ENCODE measurements around the gene GGCT.
A peak's percentile ranks its signal among the peaks of the same experiment; 100 is the strongest.

The GGCT gene

DNA sequence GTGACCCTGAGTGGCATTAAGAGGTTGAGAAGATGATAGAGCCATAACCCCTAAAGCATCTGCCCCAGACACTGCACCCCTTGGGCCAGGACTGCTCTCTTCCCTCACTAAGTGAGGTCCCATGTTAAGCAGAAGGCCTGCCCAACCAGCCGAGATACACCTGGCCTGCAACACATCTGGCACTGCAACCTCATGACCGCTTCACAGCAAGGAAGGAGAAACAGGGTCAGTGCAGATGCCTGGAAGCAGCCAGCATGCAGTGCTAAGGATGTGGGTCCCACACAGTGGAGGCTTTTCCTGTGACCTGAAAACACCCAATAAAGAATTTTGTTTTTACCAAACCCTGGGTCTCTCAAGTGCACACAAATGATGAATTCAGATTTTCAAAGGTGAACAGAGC lies 33.4 kb downstream of the GGCT start (continued):
- TF ChIP-seq, protein P1, sequence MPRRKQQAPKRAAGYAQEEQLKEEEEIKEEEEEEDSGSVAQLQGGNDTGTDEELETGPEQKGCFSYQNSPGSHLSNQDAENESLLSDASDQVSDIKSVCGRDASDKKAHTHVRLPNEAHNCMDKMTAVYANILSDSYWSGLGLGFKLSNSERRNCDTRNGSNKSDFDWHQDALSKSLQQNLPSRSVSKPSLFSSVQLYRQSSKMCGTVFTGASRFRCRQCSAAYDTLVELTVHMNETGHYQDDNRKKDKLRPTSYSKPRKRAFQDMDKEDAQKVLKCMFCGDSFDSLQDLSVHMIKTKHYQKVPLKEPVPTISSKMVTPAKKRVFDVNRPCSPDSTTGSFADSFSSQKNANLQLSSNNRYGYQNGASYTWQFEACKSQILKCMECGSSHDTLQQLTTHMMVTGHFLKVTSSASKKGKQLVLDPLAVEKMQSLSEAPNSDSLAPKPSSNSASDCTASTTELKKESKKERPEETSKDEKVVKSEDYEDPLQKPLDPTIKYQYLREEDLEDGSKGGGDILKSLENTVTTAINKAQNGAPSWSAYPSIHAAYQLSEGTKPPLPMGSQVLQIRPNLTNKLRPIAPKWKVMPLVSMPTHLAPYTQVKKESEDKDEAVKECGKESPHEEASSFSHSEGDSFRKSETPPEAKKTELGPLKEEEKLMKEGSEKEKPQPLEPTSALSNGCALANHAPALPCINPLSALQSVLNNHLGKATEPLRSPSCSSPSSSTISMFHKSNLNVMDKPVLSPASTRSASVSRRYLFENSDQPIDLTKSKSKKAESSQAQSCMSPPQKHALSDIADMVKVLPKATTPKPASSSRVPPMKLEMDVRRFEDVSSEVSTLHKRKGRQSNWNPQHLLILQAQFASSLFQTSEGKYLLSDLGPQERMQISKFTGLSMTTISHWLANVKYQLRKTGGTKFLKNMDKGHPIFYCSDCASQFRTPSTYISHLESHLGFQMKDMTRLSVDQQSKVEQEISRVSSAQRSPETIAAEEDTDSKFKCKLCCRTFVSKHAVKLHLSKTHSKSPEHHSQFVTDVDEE (CRISPR knock-in tag; IDR thresholded peaks at IDR 0.05), result no peak
- TF ChIP-seq SNAI2 (CRISPR knock-in tag; IDR thresholded peaks at IDR 0.05) (no peak), TCF4 (CRISPR knock-in tag; IDR thresholded peaks at IDR 0.05; ENCODE audit: borderline replicate concordance) (no peak), ZC3H10 (CRISPR knock-in tag; IDR thresholded peaks at IDR 0.05) (no peak)

DNA sequence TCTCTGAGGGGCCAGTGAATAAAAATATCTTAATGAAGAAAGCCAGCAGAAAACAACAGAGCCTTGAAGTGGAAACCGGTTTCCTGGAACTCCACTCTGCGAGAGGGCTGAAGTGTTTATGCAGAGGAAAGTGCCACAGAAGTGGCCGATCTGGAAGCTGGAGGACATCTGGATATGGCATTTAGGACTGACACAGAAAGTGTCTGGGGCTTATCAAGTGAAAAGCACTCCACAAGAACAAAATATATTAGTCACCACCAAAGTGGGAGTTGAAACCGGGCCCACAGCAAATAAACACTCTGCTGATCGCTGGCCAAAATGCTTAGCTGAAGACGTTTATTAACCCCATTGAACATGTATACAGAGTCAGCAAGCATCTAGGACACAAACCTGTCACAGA lies 33.9 kb downstream of the GGCT start:
- peak; percentile 32 for ATAC-seq
- TF ChIP-seq ISL1 (CRISPR knock-in tag; IDR thresholded peaks at IDR 0.05), result peak; percentile 67; the same call in 1 of the 2 replicates
- no peak for TF ChIP-seq ZFP30 (CRISPR knock-in tag; IDR thresholded peaks at IDR 0.05)
- no peak for TF ChIP-seq ESRRG (CRISPR knock-in tag; IDR thresholded peaks at IDR 0.05)
- no peak for TF ChIP-seq ZNF8 (CRISPR knock-in tag; IDR thresholded peaks at IDR 0.05)
- TF ChIP-seq ARNTL (CRISPR knock-in tag; IDR thresholded peaks at IDR 0.05; ENCODE audit: borderline replicate concordance, low read depth), result no peak
- TF ChIP-seq ZNF70 (CRISPR knock-in tag; IDR thresholded peaks at IDR 0.05), result no peak
- no peak for TF ChIP-seq TOX (CRISPR knock-in tag; IDR thresholded peaks at IDR 0.05; ENCODE audit: borderline replicate concordance)
- no peak for TF ChIP-seq GLIS3 (CRISPR knock-in tag; IDR thresholded peaks at IDR 0.05)
- no peak for TF ChIP-seq ZFP3 (CRISPR knock-in tag; IDR thresholded peaks at IDR 0.05)
- no peak for TF ChIP-seq CSDC2 (CRISPR knock-in tag; IDR thresholded peaks at IDR 0.05)
- TF ChIP-seq, protein P2, sequence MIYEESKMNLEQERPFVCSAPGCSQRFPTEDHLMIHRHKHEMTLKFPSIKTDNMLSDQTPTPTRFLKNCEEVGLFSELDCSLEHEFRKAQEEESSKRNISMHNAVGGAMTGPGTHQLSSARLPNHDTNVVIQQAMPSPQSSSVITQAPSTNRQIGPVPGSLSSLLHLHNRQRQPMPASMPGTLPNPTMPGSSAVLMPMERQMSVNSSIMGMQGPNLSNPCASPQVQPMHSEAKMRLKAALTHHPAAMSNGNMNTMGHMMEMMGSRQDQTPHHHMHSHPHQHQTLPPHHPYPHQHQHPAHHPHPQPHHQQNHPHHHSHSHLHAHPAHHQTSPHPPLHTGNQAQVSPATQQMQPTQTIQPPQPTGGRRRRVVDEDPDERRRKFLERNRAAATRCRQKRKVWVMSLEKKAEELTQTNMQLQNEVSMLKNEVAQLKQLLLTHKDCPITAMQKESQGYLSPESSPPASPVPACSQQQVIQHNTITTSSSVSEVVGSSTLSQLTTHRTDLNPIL (CRISPR knock-in tag; IDR thresholded peaks at IDR 0.05; ENCODE audit: low read depth), result no peak
- TF ChIP-seq RARB (CRISPR knock-in tag; IDR thresholded peaks at IDR 0.05), result no peak
- TF ChIP-seq TCF4 (CRISPR knock-in tag; IDR thresholded peaks at IDR 0.05; ENCODE audit: borderline replicate concordance), result peak; percentile 40; the same call in 1 of the 2 replicates

DNA sequence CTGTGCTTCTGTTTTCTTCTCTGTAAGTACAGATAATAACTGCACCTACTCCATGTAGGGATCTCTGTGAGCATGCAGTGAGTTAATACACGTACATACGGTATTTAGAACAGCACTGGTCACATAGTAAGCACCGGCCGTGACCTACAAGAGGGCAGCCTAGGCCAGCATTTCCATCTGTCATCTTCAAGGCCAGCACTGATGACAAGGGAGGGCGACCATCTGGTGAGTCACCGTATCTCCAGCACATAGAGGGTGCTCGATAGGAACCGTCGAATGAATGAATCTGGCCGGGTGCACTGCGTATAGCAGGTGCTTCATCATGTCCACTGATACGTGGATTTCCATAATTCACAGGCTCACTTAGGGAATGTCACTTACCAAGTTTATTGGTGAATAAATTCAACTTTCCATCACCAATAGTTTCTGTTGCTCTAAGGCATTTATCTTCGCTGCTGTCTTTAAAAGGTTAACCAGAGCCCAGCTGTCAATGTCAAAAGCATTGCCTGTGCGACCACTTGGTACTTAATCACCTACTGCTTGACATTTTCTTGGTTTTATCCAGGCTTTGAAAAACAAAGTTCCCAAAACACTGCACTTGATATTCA lies 34.4 kb downstream of the GGCT start:
- ATAC-seq, result peak; percentile 13
- peak; percentile 52; the same call in 1 of the 2 replicates for TF ChIP-seq SNAI2 (CRISPR knock-in tag; IDR thresholded peaks at IDR 0.05)
- TF ChIP-seq ZFP30 (CRISPR knock-in tag; IDR thresholded peaks at IDR 0.05), result no peak

DNA sequence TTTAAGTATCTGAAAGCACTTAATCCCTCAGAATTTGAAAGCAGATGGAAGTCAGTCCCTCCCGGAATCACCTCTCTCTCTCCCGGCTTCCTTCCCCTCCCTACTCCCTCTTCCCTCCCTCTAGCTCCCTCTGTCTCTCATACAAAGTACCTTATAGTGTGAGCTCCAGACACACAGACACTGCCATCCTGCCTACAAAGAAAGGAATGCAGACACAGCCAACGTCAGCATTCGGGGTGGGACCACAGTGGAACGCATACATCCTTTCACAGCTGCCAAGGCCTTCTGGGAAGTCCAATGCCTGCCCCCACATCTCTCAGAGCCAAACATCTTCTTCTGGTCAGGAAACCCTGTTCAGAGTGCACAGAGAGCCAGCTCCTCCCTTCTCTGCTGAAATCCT lies 35.3 kb downstream of the GGCT start:
- TF ChIP-seq GLIS3 (CRISPR knock-in tag; IDR thresholded peaks at IDR 0.05) (no peak), ISL1 (CRISPR knock-in tag; IDR thresholded peaks at IDR 0.05) (0 out of 2 replicates have a peak, but pooled peaks have one; percentile 32)
- ATAC-seq, result peak; percentile 95

DNA sequence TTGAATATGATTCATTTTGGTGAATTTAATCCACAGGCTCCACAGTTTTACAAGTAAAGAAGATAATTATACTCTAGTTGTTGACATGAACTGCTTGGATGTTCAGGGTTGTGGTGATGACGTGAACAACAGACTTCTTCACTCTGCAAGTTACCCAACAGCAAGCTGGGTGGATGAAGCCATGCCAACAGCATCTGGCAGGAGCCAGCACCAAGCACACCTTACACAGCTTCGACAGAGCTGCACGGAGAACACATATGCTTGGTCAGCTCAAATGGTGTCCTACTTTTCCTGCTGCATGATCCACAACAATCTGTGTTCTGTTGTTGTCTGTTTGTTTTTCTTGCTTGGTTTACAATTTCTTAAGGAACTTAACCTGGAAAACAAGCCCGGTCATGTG lies 35.8 kb downstream of the GGCT start:
- no peak for ATAC-seq
- TF ChIP-seq ISL1 (CRISPR knock-in tag; IDR thresholded peaks at IDR 0.05), result no peak
- TF ChIP-seq ZFP30 (CRISPR knock-in tag; IDR thresholded peaks at IDR 0.05), result no peak
- no peak for TF ChIP-seq ZNF565 (CRISPR knock-in tag; conservative IDR thresholded peaks at IDR 0.05; ENCODE audit: low read depth)
- no peak for TF ChIP-seq TOX (CRISPR knock-in tag; IDR thresholded peaks at IDR 0.05; ENCODE audit: borderline replicate concordance)
- no peak for TF ChIP-seq ZNF70 (CRISPR knock-in tag; IDR thresholded peaks at IDR 0.05)
- TF ChIP-seq TCF4 (CRISPR knock-in tag; IDR thresholded peaks at IDR 0.05; ENCODE audit: borderline replicate concordance), result no peak
- TF ChIP-seq CSDC2 (CRISPR knock-in tag; IDR thresholded peaks at IDR 0.05), result no peak
- no peak for TF ChIP-seq ARNTL (CRISPR knock-in tag; IDR thresholded peaks at IDR 0.05; ENCODE audit: borderline replicate concordance, low read depth)
- TF ChIP-seq, protein P2 (CRISPR knock-in tag; IDR thresholded peaks at IDR 0.05; ENCODE audit: low read depth), result no peak
- TF ChIP-seq ZNF8 (CRISPR knock-in tag; IDR thresholded peaks at IDR 0.05), result no peak
- no peak for TF ChIP-seq ESRRG (CRISPR knock-in tag; IDR thresholded peaks at IDR 0.05)
- TF ChIP-seq, protein P3, sequence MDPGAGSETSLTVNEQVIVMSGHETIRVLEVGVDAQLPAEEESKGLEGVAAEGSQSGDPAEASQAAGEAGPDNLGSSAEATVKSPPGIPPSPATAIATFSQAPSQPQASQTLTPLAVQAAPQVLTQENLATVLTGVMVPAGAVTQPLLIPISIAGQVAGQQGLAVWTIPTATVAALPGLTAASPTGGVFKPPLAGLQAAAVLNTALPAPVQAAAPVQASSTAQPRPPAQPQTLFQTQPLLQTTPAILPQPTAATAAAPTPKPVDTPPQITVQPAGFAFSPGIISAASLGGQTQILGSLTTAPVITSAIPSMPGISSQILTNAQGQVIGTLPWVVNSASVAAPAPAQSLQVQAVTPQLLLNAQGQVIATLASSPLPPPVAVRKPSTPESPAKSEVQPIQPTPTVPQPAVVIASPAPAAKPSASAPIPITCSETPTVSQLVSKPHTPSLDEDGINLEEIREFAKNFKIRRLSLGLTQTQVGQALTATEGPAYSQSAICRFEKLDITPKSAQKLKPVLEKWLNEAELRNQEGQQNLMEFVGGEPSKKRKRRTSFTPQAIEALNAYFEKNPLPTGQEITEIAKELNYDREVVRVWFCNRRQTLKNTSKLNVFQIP (CRISPR knock-in tag; IDR thresholded peaks at IDR 0.05; ENCODE audit: borderline replicate concordance, low read depth), result no peak
- TF ChIP-seq, protein P4, sequence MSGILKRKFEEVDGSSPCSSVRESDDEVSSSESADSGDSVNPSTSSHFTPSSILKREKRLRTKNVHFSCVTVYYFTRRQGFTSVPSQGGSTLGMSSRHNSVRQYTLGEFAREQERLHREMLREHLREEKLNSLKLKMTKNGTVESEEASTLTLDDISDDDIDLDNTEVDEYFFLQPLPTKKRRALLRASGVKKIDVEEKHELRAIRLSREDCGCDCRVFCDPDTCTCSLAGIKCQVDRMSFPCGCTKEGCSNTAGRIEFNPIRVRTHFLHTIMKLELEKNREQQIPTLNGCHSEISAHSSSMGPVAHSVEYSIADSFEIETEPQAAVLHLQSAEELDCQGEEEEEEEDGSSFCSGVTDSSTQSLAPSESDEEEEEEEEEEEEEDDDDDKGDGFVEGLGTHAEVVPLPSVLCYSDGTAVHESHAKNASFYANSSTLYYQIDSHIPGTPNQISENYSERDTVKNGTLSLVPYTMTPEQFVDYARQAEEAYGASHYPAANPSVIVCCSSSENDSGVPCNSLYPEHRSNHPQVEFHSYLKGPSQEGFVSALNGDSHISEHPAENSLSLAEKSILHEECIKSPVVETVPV (CRISPR knock-in tag; IDR thresholded peaks at IDR 0.05), result no peak
- TF ChIP-seq, protein P1 (CRISPR knock-in tag; IDR thresholded peaks at IDR 0.05), result no peak
- TF ChIP-seq ZC3H10 (CRISPR knock-in tag; IDR thresholded peaks at IDR 0.05), result no peak

Data from SK-N-SH treated with all-trans-retinoic acid at 6 μM for 48 hours (cell line).